K562 (cell line): ENCODE data around the gene PEF1. TPM values are rescaled to one million over a fixed set of nuclear protein-coding genes. Genes with fewer than 3 reads are reported as not detected.

ENCODE experiments used
- ATAC-seq: fragments of 200-7000 bp; cut with Tn5 transposase; 3 replicates; pipeline ENCODE4 v1.9.1; 2020; ENCODE audit warnings: moderate library complexity
- BruUV-seq: library from RNA; stranded (reverse); fragments of 400-500 nt; replicated peaks from 2 replicates; lab custom pipeline; 2021; lab: Mats Ljungman, UMichigan
- CTCF ChIA-PET: fragments of 300-600 bp; formaldehyde crosslinking; extraction: SDS; loops from one replicate; lab custom pipeline; 2021; ENCODE audit warnings: low intra/inter-chr PET ratio; lab: Yijun Ruan, JAX
- POLR2A ChIA-PET: fragments of 300-600, 350-650 bp; sonication (Branson Sonifier 250); formaldehyde crosslinking; extraction: SDS; loops from one replicate; lab custom pipeline; 2021; ENCODE audit warnings: antibody characterized with exemption, inconsistent platforms; lab: Yijun Ruan, JAX
- DNase-seq, 4 experiments: peaks; one replicate each; pipeline versions ENCODE4 v3.0.0 to v3.0.0-alpha.2; 2011 to 2018; ENCODE audit warnings: low spot score in 3 of 4, mixed read lengths in 3 of 4; ENCODE audit errors: extremely low read depth in 1 of 4
- FAIRE-seq: peaks from 2 replicates; lab custom pipeline; 2011; peaks lifted over from hg19 to GRCh38; lab: Jason Lieb, UNC
- H2AFZ ChIP-seq: 2 replicates; pipeline ENCODE4 v1.6.0; 2011; ENCODE audit warnings: low read depth, low read length, control low read depth, inconsistent platforms
- H3K27ac ChIP-seq: fragments of 200-600 bp; 3 replicates; pipeline ENCODE4 v1.8.0; 2011; ENCODE audit warnings: low read depth, mild to moderate bottlenecking, control low read depth, inconsistent platforms, low read length, moderate library complexity, mixed read lengths; ENCODE audit errors: extremely low read depth
- H3K27me3 ChIP-seq, 2 experiments: fragments of 300-600 bp in 1 of 2; 2 replicates in 1 of 2; 3 replicates in 1 of 2; pipeline versions ENCODE4 v1.6.0 to v1.8.0; 2011; ENCODE audit warnings: inconsistent platforms in 2 of 2, low read length in 2 of 2, mild to moderate bottlenecking in 1 of 2, mixed read lengths in 1 of 2, moderate library complexity in 1 of 2; ENCODE audit not compliant: control insufficient read depth in 2 of 2, insufficient read depth in 2 of 2
- H3K36me3 ChIP-seq: fragments of 300-600 bp; 3 replicates; pipeline ENCODE4 v1.8.0; 2011; ENCODE audit warnings: mild to moderate bottlenecking, low read length, inconsistent platforms; ENCODE audit not compliant: control insufficient read depth, insufficient read depth
- H3K4me1 ChIP-seq, 2 experiments: fragments of 200-600 bp in 1 of 2; replicated peaks in 1 of 2; 2 replicates in 1 of 2; 3 replicates in 1 of 2; pipeline versions ENCODE4 v1.5.1 to v1.8.0; 2011; ENCODE audit warnings: inconsistent platforms in 2 of 2, low read length in 2 of 2, mild to moderate bottlenecking in 1 of 2, mixed read lengths in 1 of 2, moderate library complexity in 1 of 2; ENCODE audit not compliant: control insufficient read depth in 2 of 2, insufficient read depth in 2 of 2
- H3K4me2 ChIP-seq: 2 replicates; pipeline ENCODE4 v1.6.1; 2011; ENCODE audit warnings: low read length, control low read depth, inconsistent platforms, mixed read lengths; ENCODE audit not compliant: insufficient read depth
- H3K4me3 ChIP-seq: fragments of 200-600 bp; sonication (generic), shearing (Covaris generic); 2 replicates; pipeline ENCODE4 v1.5.1; 2016; ENCODE audit warnings: control low read depth, inconsistent platforms
- H3K79me2 ChIP-seq: fragments of 200-600 bp; 3 replicates; pipeline ENCODE4 v1.8.0; 2011; ENCODE audit warnings: low read length, inconsistent platforms; ENCODE audit not compliant: control insufficient read depth, insufficient read depth
- H3K9ac ChIP-seq, 2 experiments: 2 replicates each; pipeline versions ENCODE4 v1.6.0 to v1.6.1; 2011; ENCODE audit warnings: low read depth in 2 of 2, low read length in 2 of 2, control low read depth in 1 of 2, inconsistent platforms in 1 of 2, mild to moderate bottlenecking in 1 of 2, mixed read lengths in 1 of 2; ENCODE audit not compliant: insufficient read depth in 1 of 2
- H3K9me1 ChIP-seq: one replicate; pipeline ENCODE4 v1.6.0; 2011; ENCODE audit warnings: inconsistent platforms, mild to moderate bottlenecking, low read length, moderate library complexity; ENCODE audit not compliant: control insufficient read depth, insufficient read depth
- H3K9me3 ChIP-seq: replicated peaks from 2 replicates; pipeline ENCODE4 v1.5.1; 2011; ENCODE audit warnings: low read depth, low read length, inconsistent platforms; ENCODE audit not compliant: control insufficient read depth, insufficient read depth
- H4K20me1 ChIP-seq: replicated peaks from 2 replicates; pipeline ENCODE4 v1.6.1; 2011; ENCODE audit warnings: low read length, inconsistent platforms, mixed read lengths; ENCODE audit not compliant: control insufficient read depth, insufficient read depth
- BHLHE40 ChIP-seq: IDR thresholded peaks from 2 replicates; pipeline ENCODE4 v1.6.1; 2011; ENCODE audit warnings: low read length, improper control_type of control experiment
- MTA3 ChIP-seq: fragments of 450-650 bp; formaldehyde crosslinking; IDR thresholded peaks from 2 replicates; pipeline ENCODE4 v1.6.1; 2017; ENCODE audit warnings: mild to moderate bottlenecking, borderline replicate concordance
- NFIC ChIP-seq: fragments of 450-650 bp; IDR thresholded peaks from 2 replicates; pipeline ENCODE4 v1.6.1; 2017; ENCODE audit warnings: mild to moderate bottlenecking, inconsistent platforms
- WGBS: fragments of 100-300 bp; shearing (Covaris generic); methylation state at CpG from one replicate; pipeline ENCODE4 v1.1.6; 2016; ENCODE audit warnings: low coverage, mixed read lengths; ENCODE audit not compliant: insufficient coverage; ENCODE audit errors: missing lambda C conversion rate; 5-methylcytosine and 5-hydroxymethylcytosine counted together
- in situ Hi-C: fragments of 300-500 bp; cut with MboI; formaldehyde crosslinking; loops from 4 replicates; pipeline ENCODE4 v1.15.0; 2018; ENCODE audit warnings: inconsistent platforms, mixed read lengths
- intact Hi-C: fragments of 100-400 bp; cut with micrococcal nuclease; formaldehyde crosslinking; loops from 2 replicates; pipeline ENCODE4 v1.14.2; 2022
- polyA plus RNA-seq, 8 experiments: library from polyadenylated mRNA; depleted of rRNA in 4 of 8; stranded (reverse) in 5 of 8; unstranded in 3 of 8; fragments of >200 nt; fragmentation: Nextera tagmentation in 2 of 8; fragmentation: Illumina TruSeq in 1 of 8; extraction: Ambion mirVana in 2 of 8; extraction: Trizol in 1 of 8; gene quantifications; 2 replicates each; pipeline versions ENCODE4 v1.2.1 to v1.2.3, GENCODE V29; 2011 to 2014; ENCODE audit warnings: inconsistent platforms in 1 of 8, missing spikeins in 1 of 8
- total RNA-seq, 7 experiments: library from RNA; depleted of rRNA in 6 of 7; stranded (reverse); fragments of >200 nt in 6 of 7; fragmentation: Illumina TruSeq in 2 of 7; extraction: Trizol in 2 of 7; gene quantifications; 2 replicates each; pipeline versions ENCODE4 v1.2.1 to v1.2.3, GENCODE V29; 2011 to 2021; ENCODE audit warnings: low replicate concordance in 1 of 7

The PEF1 gene
- total and polyA plus RNA-seq, 9 of the 15 experiments (the other 6 are each of a cell fraction or from before 2014, with no cell fraction given): 26.3 to 95.5 (median 61.9) TPM

GRCh38 chr1:31583995-31584868, 60.4 kb downstream of the PEF1 start:
- in situ Hi-C loops (no loop called here), intact Hi-C loops (no loop called here)
- no peak overlapping the region for H2AFZ ChIP-seq
- H3K27ac ChIP-seq: no peak overlapping the region
- H4K20me1 ChIP-seq: peaks cover 14% of the 10 kb centered on the region
- H3K79me2 ChIP-seq: no peaks in the 10 kb centered on the region
- CTCF ChIA-PET: no interaction called here
- no peak overlapping the region for H3K4me3 ChIP-seq
- H3K4me2 ChIP-seq: no peak overlapping the region
- TF ChIP-seq NFIC (peak; percentile 47), MTA3 (no peak), BHLHE40 (peak; percentile 77)
- H3K27me3 ChIP-seq: peaks cover 46 to 87% of the 10 kb centered on the region in 2 experiments
- peaks cover 0 to 23% of the 10 kb centered on the region in 2 experiments; a peak in 2 of 5 replicates for H3K4me1 ChIP-seq
- POLR2A ChIA-PET: interaction anchor here (0.6 kb wide), 1 partner anchor 1253 kb away, joined by 3 read pairs; no protein-coding TSS in a partner anchor
- H3K9me1 ChIP-seq: no peaks in the 10 kb centered on the region
- WGBS: 5% methylated on average over 13 of the region's 13 CpGs
- DNase-seq: peak in 1 of 4 experiments; percentile 11
- H3K36me3 ChIP-seq: no peaks in the 10 kb centered on the region
- no peaks in the 10 kb centered on the region for H3K9me3 ChIP-seq
- no peak overlapping the region for H3K9ac ChIP-seq
- FAIRE-seq: no peak
- ATAC-seq: no peak; the same call in 2 of the 3 replicates
- BruUV-seq: no TSS peak
